OCI-LY3 (cell line): Measurements from ENCODE around the gene NAMPT.

Experiments
- H2AFZ ChIP-seq: fragments of 200-600, 300-600 bp; shearing (Covaris generic); 2 replicates; pipeline ENCODE4 v1.6.0; 2014; ENCODE audit warnings: antibody characterized with exemption, low read depth, low read length
- H3K27ac ChIP-seq: fragments of 200-600, 300-600 bp; sonication (generic); 2 replicates; pipeline ENCODE4 v1.5.1; 2014; ENCODE audit warnings: mild to moderate bottlenecking, low read length, moderate library complexity, mixed read lengths
- H3K27me3 ChIP-seq: fragments of 200-600, 300-600 bp; sonication (generic); 2 replicates; pipeline ENCODE4 v1.6.1; 2014; ENCODE audit warnings: low read depth, low read length, mixed read lengths
- H3K36me3 ChIP-seq: fragments of 200-600, 300-600 bp; sonication (generic); replicated peaks from 2 replicates; pipeline ENCODE3; 2014; ENCODE audit warnings: low read depth, low read length, mixed read lengths
- H3K4me1 ChIP-seq: fragments of 300-600, 200-600 bp; sonication (generic); 2 replicates; pipeline ENCODE4 v1.6.1; 2014; ENCODE audit warnings: low read length, mixed read lengths
- H3K4me2 ChIP-seq: fragments of 200-600, 300-600 bp; sonication (generic); 2 replicates; pipeline ENCODE4 v1.6.1; 2014; ENCODE audit warnings: low read length, mixed read lengths
- H3K4me3 ChIP-seq: fragments of 300-600, 200-600 bp; sonication (generic); 2 replicates; pipeline ENCODE4 v1.5.1; 2014; ENCODE audit warnings: antibody characterized with exemption, mild to moderate bottlenecking, low read length, moderate library complexity
- H3K79me2 ChIP-seq: fragments of 300-600, 200-600 bp; shearing (Covaris generic); 2 replicates; pipeline ENCODE4 v1.6.1; 2014; ENCODE audit warnings: mild to moderate bottlenecking, low read length, mixed read lengths
- H3K9ac ChIP-seq: fragments of 300-600, 200-600 bp; shearing (Covaris generic); 2 replicates; pipeline ENCODE4 v1.6.0; 2014; ENCODE audit warnings: mild to moderate bottlenecking, low read length, moderate library complexity
- H3K9me3 ChIP-seq: fragments of 200-600, 300-600 bp; shearing (Covaris generic); 2 replicates; pipeline ENCODE4 v1.6.1; 2014; ENCODE audit warnings: low read length, mixed read lengths; ENCODE audit not compliant: insufficient read depth
- H4K20me1 ChIP-seq: fragments of 200-600, 300-600 bp; sonication (generic); 2 replicates; pipeline ENCODE4 v1.6.1; 2016; ENCODE audit warnings: low read length, mixed read lengths; ENCODE audit not compliant: insufficient read depth
- CTCF ChIP-seq: fragments of 200-600, 300-600 bp; sonication (generic); IDR thresholded peaks from 2 replicates; pipeline ENCODE4 v1.5.1; 2014; ENCODE audit warnings: antibody characterized with exemption, low read length, low read depth
- EZH2phosphoT487 ChIP-seq: fragments of 200-600 bp; shearing (Covaris generic); IDR thresholded peaks from 2 replicates; pipeline ENCODE4 v1.6.1; 2018; ENCODE audit warnings: antibody characterized with exemption, mixed run types, low read depth

NAMPT gene

GRCh38 chr7:106281127-106281526 lies 3.7 kb downstream of the NAMPT start:
- TF ChIP-seq EZH2phosphoT487: no peak
- no peak for TF ChIP-seq CTCF

GRCh38 chr7:106279425-106280197 lies 5.2 kb downstream of the NAMPT start:
- no peak overlapping the region for H3K9ac ChIP-seq
- H3K4me2 ChIP-seq: no peak overlapping the region
- no peaks in the 10 kb centered on the region for H3K27me3 ChIP-seq
- H4K20me1 ChIP-seq: peaks cover 92% of the 10 kb centered on the region
- H3K4me1 ChIP-seq: peaks cover 16% of the 10 kb centered on the region
- TF ChIP-seq EZH2phosphoT487 (no peak), CTCF (no peak)
- no peak overlapping the region for H3K27ac ChIP-seq
- peaks cover 42% of the 10 kb centered on the region for H3K36me3 ChIP-seq
- no peak overlapping the region for H2AFZ ChIP-seq
- no peaks in the 10 kb centered on the region for H3K9me3 ChIP-seq
- H3K4me3 ChIP-seq: no peak overlapping the region
- peaks cover 89% of the 10 kb centered on the region for H3K79me2 ChIP-seq

More at GRCh38 chr7:106281127-106281526, 3.7 kb downstream of the NAMPT start:
- Histone ChIP-seq H3K27me3 (no peaks in the 10 kb centered on the region), H3K9ac (no peak overlapping the region), H3K36me3 (peaks cover 27% of the 10 kb centered on the region), H4K20me1 (peaks cover 78% of the 10 kb centered on the region), H3K9me3 (no peaks in the 10 kb centered on the region), H3K4me3 (no peak overlapping the region), H3K27ac (no peak overlapping the region), H2AFZ (no peak overlapping the region), H3K4me2 (no peak overlapping the region), H3K79me2 (peaks cover 82% of the 10 kb centered on the region), H3K4me1 (peaks cover 16% of the 10 kb centered on the region)

- Histone ChIP-seq H4K20me1 (peaks cover 96% of the 10 kb centered on the region), H3K4me2 (no peak overlapping the region), H3K36me3 (peaks cover 50% of the 10 kb centered on the region), H2AFZ (no peak overlapping the region), H3K79me2 (peaks cover 86% of the 10 kb centered on the region), H3K4me1 (peaks cover 21% of the 10 kb centered on the region), H3K9me3 (no peaks in the 10 kb centered on the region), H3K9ac (no peak overlapping the region), H3K27me3 (no peaks in the 10 kb centered on the region), H3K27ac (no peak overlapping the region), H3K4me3 (no peak overlapping the region)
- no peak for TF ChIP-seq EZH2phosphoT487
- TF ChIP-seq CTCF: no peak
Measured at GRCh38 chr7:106278695-106279094, 6.1 kb downstream of the NAMPT start.

GRCh38 chr7:106277976-106278375 lies 6.8 kb downstream of the NAMPT start:
- no peak overlapping the region for H3K27ac ChIP-seq
- no peaks in the 10 kb centered on the region for H3K27me3 ChIP-seq
- H3K4me1 ChIP-seq: peaks cover 23% of the 10 kb centered on the region
- no peaks in the 10 kb centered on the region for H3K9me3 ChIP-seq
- no peak overlapping the region for H2AFZ ChIP-seq
- H3K9ac ChIP-seq: no peak overlapping the region
- peaks cover 54% of the 10 kb centered on the region for H3K36me3 ChIP-seq
- H4K20me1 ChIP-seq: peaks cover 96% of the 10 kb centered on the region
- H3K4me3 ChIP-seq: no peak overlapping the region
- H3K4me2 ChIP-seq: no peak overlapping the region
- TF ChIP-seq EZH2phosphoT487 (no peak), CTCF (no peak)
- peaks cover 84% of the 10 kb centered on the region for H3K79me2 ChIP-seq
